GM18909 (cell line): ENCODE measurements around the gene MRPL32.

ENCODE experiments used
- ATAC-seq: cut with Tn5 transposase; IDR thresholded peaks from one replicate; pipeline ENCODE4 v1.9.1; 2021; ENCODE audit warnings: mild to moderate bottlenecking; ENCODE audit not compliant: unreplicated experiment, poor library complexity

The MRPL32 gene

DNA sequence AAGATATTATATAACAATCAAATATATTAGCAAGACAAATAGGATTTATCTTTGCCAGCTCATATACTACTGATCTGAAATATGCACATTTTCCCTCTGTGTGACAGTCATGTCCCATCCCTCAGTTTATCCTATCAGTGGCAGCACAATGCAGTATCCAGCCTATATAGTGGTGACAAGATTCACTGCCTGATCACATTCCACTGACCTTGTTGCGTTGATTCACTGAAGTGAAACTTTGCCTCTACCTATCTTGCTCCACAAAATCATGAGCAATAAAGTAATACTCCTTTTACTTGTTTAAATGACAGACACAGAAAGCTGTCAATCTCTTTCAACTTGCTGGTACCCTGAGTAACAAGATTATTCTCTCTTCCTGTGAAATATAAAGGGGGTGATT is 6.5 kb upstream of the MRPL32 start:
- no peak for ATAC-seq

DNA sequence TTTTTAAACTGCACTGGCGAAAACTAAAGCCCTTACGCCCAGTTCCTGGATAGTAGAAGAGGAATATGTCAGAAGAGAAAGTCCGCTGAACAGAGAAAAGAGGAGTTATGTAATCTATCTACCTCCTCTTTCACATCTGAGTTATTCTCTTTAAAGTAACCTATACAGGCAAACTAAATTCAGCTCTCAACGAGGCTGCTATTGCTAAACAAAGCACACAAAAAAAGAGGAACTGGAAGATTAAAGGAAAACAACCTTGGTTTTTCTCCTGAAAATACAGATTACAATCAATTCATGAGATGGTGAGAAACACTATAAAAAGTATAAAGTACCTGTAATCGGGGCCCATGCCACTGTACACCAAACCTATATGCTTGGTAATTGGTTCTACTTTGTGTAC is 6.0 kb upstream of the MRPL32 start:
- no peak for ATAC-seq

DNA sequence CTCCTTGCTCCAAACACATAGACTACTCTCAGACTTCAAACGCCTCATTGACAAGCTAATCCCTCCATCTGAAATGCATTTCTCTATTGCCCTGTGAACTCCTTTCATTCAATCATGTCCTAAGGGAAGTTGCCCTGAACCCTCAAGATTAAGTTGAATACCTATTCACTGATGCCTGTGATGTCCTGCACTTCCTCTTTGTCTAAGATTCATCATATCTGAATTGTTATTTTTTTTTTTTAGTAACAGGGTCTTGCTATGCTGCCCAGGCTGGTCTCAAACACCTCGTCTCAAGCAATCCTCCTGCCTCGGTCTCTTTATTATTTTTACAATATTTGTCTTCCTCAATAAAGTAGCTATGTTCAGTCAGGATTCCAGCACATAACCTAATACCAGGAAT is 3.4 kb upstream of the MRPL32 start:
- ATAC-seq = no peak

GRCh38 chr7:42929449-42929848 is 2.7 kb upstream of the MRPL32 start:
- no peak for ATAC-seq

DNA sequence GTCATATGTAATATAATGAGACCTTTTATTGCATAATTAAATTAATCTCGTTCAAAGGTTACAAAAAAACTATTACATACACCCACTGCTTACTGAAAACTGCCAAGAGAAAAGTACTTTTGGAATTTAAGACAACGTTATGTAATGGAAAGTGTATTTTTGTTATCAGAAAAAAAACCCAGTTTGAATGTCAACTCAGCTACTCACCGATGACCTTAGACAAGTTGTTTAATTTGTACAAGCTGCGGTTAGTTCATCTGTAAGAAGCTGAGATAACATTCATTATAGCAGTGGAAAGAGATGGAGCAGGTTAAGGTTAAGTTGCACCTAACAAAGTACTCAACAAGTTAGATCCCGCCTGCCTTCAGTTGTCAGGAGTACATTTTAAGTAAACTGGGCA is 1.3 kb upstream of the MRPL32 start:
- no peak for ATAC-seq

GRCh38 chr7:42931447-42931833 is 736 bp upstream of the MRPL32 start:
- no peak for ATAC-seq

DNA sequence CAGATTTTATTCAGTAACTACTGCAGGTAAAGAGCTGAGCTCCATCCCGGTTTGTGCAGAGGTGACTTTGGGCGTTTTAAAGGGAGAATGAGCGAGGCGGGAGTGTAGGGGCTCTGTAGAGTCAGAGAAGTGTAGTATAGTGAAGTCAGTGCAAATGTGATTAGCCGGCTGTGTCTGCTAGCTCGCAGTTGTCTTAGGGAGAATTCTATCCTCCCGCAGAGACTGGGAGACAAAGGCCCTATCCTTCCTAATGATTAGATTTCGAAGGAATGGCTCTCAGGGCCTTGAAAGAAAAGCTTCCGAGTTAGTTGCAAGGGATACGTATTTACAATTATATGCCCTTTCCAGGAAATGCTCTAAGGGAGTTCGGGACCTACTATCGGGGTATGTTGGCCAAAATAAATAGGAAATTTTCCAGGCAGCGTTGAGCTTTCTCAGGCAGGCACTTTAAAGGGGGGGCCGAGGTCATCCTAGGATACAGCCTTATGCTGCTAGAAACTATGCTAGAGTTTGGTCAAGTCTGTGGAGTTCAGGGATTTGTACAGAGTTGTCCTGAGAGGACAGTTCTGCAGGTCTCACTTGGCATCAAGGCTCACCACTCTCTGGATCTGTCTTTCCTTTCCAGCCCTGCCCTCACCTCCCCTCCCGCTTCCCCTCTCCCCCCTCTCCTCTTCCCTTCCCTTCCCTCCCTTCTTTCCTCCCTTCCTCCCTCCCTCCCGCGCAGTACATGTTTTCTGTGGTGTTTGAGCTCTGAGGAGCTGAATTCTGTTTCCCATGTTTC is 825 bp downstream of the MRPL32 start:
- no peak for ATAC-seq

- ATAC-seq = no peak
Measured at GRCh38 chr7:42934291-42934690, 2.1 kb downstream of the MRPL32 start.

DNA sequence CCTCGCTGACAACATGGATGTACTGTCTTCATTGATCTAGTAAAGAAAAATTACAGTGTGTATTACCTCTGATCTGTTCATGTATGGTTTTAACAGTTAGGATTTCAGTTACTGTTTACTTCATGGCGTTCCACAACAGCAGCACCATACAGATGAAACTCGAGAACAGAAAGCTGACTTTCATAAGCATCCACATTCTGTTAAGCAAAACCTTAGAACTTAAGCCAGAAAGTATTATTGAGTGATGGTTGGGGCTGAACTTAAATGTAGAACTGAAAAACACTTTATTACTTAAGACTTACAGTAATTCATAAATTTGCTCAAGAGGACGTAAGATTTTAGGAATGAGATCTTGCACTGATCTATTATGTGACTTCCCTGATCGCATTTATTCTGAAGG is 3.7 kb downstream of the MRPL32 start:
- ATAC-seq = no peak

DNA sequence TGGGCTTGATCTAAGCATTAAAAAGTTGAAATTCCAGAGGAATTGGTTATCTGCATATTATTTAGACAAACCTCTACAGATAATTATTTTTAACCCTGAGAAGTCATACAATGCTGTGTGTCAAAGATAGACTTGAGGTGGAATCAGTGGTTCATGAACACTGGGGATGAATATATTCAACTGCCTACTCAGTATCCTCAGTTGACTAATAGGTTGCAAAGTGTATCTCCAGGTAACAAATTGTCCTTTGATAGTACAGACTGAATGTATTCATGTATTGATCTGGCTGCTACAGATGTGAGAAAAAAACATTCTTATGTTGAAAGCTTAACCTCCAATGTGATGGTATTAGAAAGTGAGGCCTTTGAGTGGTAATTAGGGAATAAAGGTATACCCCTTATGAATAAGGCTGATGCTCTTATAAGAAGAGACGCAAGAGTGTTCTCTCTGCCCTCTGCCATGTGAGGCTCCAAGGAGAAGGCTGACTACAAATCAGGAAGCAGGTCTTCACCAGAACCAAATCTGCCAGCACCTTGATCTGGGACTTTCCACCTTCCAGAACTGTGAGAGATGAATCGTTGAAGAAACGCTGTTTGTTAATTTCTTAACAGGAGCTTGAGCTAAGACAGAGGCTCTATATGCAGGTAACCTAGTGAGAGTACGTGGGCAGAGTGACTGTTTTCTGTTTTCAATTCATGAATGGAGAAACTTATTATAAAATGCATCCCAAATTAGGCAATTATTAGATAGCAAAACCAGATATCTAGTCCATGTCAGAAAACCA is 7.5 kb downstream of the MRPL32 start:
- ATAC-seq = no peak

DNA sequence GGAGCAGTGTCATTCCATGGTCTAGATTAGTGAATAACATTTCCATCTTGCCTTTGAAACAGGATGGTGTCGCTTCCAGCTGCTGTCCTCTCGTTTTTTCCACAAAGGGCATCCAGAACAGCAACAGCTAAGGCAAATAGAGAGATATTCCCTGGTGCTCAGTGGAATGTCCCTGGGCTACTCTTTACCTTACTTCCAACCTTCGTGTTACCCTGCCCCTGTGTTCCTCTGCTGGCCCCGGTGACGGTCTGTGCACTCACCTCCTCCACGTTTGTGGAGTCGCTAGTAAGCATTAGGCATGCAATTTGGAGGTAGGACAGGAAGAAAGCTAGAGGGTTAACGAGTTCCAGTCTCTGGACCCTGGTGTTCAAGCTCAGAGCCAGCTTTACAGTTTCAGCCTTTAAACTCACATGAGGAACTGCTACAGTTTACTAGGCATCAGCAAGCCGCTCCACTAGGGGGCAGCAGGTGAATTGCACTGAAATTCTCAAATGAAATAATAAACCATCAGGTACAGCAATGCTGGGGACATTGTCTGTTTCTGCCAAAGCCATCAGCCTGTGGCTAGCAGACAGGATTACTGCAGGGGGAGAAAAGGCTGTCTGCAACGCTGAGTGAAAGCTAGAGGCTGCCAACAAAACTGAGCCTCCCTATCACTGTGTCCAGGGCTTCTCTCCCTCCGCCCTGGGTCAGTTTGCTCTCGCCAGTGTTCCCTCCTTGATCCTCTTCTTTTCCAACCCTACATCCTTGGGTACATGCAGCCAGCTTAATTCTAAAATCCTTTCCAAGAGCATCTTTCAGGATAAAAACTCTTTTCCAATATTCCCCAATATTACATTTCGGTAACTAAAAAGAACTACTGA is 9.0 kb downstream of the MRPL32 start:
- ATAC-seq = no peak

DNA sequence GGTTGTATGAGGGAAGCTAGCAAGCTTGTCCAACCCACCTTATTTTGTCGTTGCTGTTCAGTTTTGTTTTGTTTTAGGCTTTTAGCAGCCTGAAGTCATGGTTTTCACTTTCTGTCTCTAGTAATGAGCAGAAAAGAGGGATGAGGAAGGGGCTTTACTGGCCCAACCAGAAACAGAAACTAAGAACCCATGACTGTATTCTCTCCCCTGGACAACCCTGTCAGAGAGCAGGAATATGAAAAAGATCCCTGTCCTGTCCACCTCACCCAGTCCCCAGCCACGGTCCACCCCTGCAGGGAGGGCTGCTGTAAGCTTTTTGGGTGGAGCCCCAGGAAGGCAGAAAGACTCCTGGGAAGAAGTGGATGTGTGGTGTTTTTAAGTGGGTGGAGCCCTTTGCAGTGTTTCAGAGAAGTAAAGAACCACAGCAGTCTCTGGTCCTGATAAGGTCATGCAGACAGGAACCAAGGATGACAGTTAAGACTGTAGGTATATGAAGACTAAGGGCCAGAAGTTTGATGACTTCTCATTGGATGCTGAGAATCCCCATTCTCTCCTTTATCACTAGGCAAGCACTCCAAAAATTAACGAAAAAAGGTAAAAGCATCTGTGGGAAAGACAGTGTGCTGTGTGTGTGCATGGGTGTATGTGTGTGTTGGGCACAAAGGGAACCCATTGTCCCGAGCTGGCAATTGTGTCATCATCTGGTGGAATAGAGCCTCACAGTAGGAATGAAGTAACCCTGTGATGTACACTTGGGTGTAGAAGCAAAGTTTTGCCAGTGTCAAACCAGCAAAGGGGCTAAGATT is 13.8 kb downstream of the MRPL32 start:
- ATAC-seq = peak; percentile 49

- no peak for ATAC-seq
Measured at GRCh38 chr7:42946627-42946950, 14.4 kb downstream of the MRPL32 start.

DNA sequence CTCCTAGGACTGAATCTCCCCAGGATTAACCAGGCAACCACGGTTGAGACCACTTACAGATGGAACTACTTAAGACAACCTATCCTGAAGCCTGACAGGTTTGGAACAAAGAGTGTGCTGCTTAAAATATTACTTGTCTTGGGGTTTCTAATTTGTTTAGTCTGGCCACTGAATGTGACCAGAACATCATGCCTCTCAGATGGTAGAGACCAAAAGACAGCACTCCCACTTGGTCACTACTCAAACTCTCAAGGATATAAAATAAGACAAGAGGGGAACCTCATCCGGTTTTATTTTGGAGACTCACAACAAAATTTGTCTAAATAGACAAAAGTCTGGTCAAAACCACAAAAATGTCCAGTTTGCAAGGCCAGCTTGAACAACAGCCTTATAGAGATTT is 15.3 kb downstream of the MRPL32 start:
- no peak for ATAC-seq

- ATAC-seq = no peak
Measured at GRCh38 chr7:42950417-42950816, 18.2 kb downstream of the MRPL32 start.

GRCh38 chr7:42952328-42952727 is 20.2 kb downstream of the MRPL32 start:
- ATAC-seq = no peak

- ATAC-seq = no peak
Measured at GRCh38 chr7:42953994-42954393, 21.8 kb downstream of the MRPL32 start.

DNA sequence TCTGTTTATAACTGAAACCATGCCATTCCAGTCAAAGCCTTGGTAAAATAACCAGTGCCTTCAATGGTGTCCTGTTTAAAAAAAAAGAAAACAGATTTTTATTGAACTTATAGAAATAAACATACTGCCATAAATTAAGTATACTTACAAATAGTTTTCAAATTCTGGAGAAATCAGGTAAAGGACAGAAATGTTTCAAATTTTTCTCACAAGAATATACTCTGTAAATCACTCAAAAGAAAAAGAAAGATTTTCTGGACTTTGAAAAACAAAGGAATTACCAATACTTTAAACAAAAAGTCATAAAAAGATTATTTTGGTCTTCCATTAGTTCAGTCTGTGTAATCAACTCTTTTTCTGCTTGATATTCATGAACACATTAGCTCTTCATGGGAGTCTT is 23.9 kb downstream of the MRPL32 start:
- no peak for ATAC-seq

GRCh38 chr7:42959549-42959948 is 27.4 kb downstream of the MRPL32 start:
- ATAC-seq = no peak

DNA sequence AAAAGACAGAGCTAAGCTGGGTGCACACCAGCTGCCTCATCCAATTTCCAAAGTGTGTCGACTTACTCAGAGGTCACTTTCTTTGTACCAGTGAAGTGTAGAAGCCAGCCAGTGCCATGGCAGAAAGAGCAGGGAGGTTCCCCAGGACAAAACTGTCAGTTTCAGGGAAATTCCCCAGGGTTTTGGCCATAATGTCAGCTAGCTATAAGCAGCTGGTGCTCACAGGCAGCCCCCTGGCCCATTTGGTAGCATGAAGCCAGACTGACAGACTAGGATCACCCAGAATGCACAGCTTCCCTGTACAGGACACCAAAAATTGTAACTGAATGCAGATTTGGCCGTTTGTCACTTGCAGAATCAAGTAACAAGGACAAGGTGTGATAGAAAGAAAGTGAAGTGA is 28.6 kb downstream of the MRPL32 start:
- no peak for ATAC-seq
